IMR-90 (cell line): ENCODE results near the gene PANK2. TPM values are rescaled to one million over a fixed set of nuclear protein-coding genes. Genes with fewer than 3 reads are reported as not detected.

Experiments used
- ATAC-seq: fragments of 200-7000 bp; cut with Tn5 transposase; 2 replicates; pipeline ENCODE4 v1.9.1; 2020; ENCODE audit warnings: low read depth, mild to moderate bottlenecking, moderate library complexity
- BruUV-seq: library from RNA; stranded (reverse); fragments of 400-500 nt; replicated peaks from 2 replicates; lab custom pipeline; 2021; lab: Mats Ljungman, UMichigan
- CTCF ChIA-PET: fragments of 300-600 bp; formaldehyde crosslinking; extraction: SDS; loops from one replicate; lab custom pipeline; 2021; ENCODE audit warnings: antibody characterized with exemption; lab: Yijun Ruan, JAX
- POLR2A ChIA-PET: fragments of 300-600 bp; sonication (Branson Sonifier 250); formaldehyde crosslinking; loops from one replicate; lab custom pipeline; 2022; ENCODE audit warnings: antibody characterized with exemption; ENCODE audit not compliant: unreplicated experiment; lab: Charles Lee
- DNase-seq: peaks from one replicate; pipeline ENCODE4 v3.0.0; 2013
- H2AFZ ChIP-seq: replicated peaks from 2 replicates; pipeline ENCODE3; 2013; ENCODE audit warnings: low read length, mild to moderate bottlenecking; ENCODE audit not compliant: poor library complexity
- H2AK5ac ChIP-seq: 2 replicates; pipeline ENCODE4 v1.6.1; 2013; ENCODE audit warnings: low read depth, low read length, inconsistent platforms
- H2AK9ac ChIP-seq: replicated peaks from 2 replicates; pipeline ENCODE3; 2013; ENCODE audit warnings: mild to moderate bottlenecking, low read depth, low read length, moderate library complexity; ENCODE audit not compliant: poor library complexity
- H2BK120ac ChIP-seq: 2 replicates; pipeline ENCODE4 v1.6.1; 2013; ENCODE audit warnings: low read depth, low read length, inconsistent platforms
- H2BK15ac ChIP-seq: 3 replicates; pipeline ENCODE4 v1.6.1; 2013; ENCODE audit warnings: low read depth, low read length, inconsistent platforms
- H2BK20ac ChIP-seq: 2 replicates; pipeline ENCODE4 v1.6.1; 2013; ENCODE audit warnings: low read depth, mild to moderate bottlenecking, inconsistent platforms, low read length, moderate library complexity
- H2BK5ac ChIP-seq: 2 replicates; pipeline ENCODE4 v1.6.1; 2013; ENCODE audit warnings: mild to moderate bottlenecking, low read depth, low read length, inconsistent platforms; ENCODE audit not compliant: poor library complexity, severe bottlenecking
- H3K14ac ChIP-seq: replicated peaks from 2 replicates; pipeline ENCODE4 v1.6.1; 2013; ENCODE audit warnings: low read depth, low read length, inconsistent platforms
- H3K18ac ChIP-seq: 2 replicates; pipeline ENCODE4 v1.6.1; 2013; ENCODE audit warnings: low read depth, low read length, control low read depth
- H3K23ac ChIP-seq: 2 replicates; pipeline ENCODE4 v1.6.1; 2013; ENCODE audit warnings: low read depth, low read length, inconsistent platforms
- H3K27ac ChIP-seq: 2 replicates; pipeline ENCODE4 v1.5.1; 2013; ENCODE audit warnings: mild to moderate bottlenecking, control low read depth, low read length; ENCODE audit not compliant: insufficient read depth
- H3K27me3 ChIP-seq: 2 replicates; pipeline ENCODE4 v1.6.1; 2013; ENCODE audit warnings: low read length; ENCODE audit not compliant: control insufficient read depth, insufficient read depth
- H3K36me3 ChIP-seq: 2 replicates; pipeline ENCODE4 v1.6.1; 2013; ENCODE audit warnings: low read length, mixed read lengths; ENCODE audit not compliant: control insufficient read depth, insufficient read depth
- H3K4ac ChIP-seq: 2 replicates; pipeline ENCODE4 v1.6.1; 2013; ENCODE audit warnings: low read depth, low read length, inconsistent platforms
- H3K4me1 ChIP-seq: 2 replicates; pipeline ENCODE4 v1.6.1; 2013; ENCODE audit warnings: low read length, mixed read lengths; ENCODE audit not compliant: control insufficient read depth, insufficient read depth
- H3K4me2 ChIP-seq: 2 replicates; pipeline ENCODE4 v1.6.1; 2013; ENCODE audit warnings: low read depth, mild to moderate bottlenecking, control low read depth, low read length, moderate library complexity
- H3K4me3 ChIP-seq: 2 replicates; pipeline ENCODE4 v1.5.1; 2013; ENCODE audit warnings: low read depth, mild to moderate bottlenecking, control low read depth, low read length, moderate library complexity; ENCODE audit not compliant: insufficient read depth
- H3K56ac ChIP-seq: 2 replicates; pipeline ENCODE4 v1.6.1; 2013; ENCODE audit warnings: low read length, inconsistent platforms; ENCODE audit not compliant: insufficient read depth; ENCODE audit errors: extremely low read depth
- H3K79me1 ChIP-seq, 2 experiments: 2 replicates each; pipeline ENCODE4 v1.6.1; 2013; ENCODE audit warnings: low read length in 2 of 2, inconsistent platforms in 1 of 2, low read depth in 1 of 2
- H3K9ac ChIP-seq: 2 replicates; pipeline ENCODE4 v1.6.1; 2013; ENCODE audit warnings: low read depth, low read length, control low read depth
- H3K9me1 ChIP-seq: 2 replicates; pipeline ENCODE4 v1.6.1; 2013; ENCODE audit warnings: low read length, inconsistent platforms; ENCODE audit not compliant: insufficient read depth
- H3K9me3 ChIP-seq: 2 replicates; pipeline ENCODE4 v1.6.1; 2013; ENCODE audit warnings: low read length; ENCODE audit not compliant: control insufficient read depth, insufficient read depth
- H4K20me1 ChIP-seq: 2 replicates; pipeline ENCODE4 v1.6.1; 2013; ENCODE audit warnings: low read length, inconsistent platforms; ENCODE audit not compliant: insufficient read depth
- H4K5ac ChIP-seq: 2 replicates; pipeline ENCODE4 v1.6.1; 2013; ENCODE audit warnings: mild to moderate bottlenecking, low read depth, low read length, control low read depth
- H4K8ac ChIP-seq, 2 experiments: 2 replicates each; pipeline ENCODE4 v1.6.1; 2013; ENCODE audit warnings: low read depth in 2 of 2, low read length in 2 of 2, control low read depth in 1 of 2, inconsistent platforms in 1 of 2
- H4K91ac ChIP-seq: 2 replicates; pipeline ENCODE4 v1.6.1; 2013; ENCODE audit warnings: low read depth, low read length, inconsistent platforms; ENCODE audit not compliant: insufficient read depth
- BHLHE40 ChIP-seq: fragments of 150-350 bp; IDR thresholded peaks from 2 replicates; pipeline ENCODE4 v1.6.1; 2016; ENCODE audit warnings: mild to moderate bottlenecking, low read depth, low read length
- CEBPB ChIP-seq: IDR thresholded peaks from 2 replicates; pipeline ENCODE4 v1.6.1; 2012; ENCODE audit warnings: low read depth, low read length, improper control_type of control experiment
- CHD1 ChIP-seq: IDR thresholded peaks from 2 replicates; pipeline ENCODE4 v1.6.1; 2012; ENCODE audit warnings: low read depth, low read length, improper control_type of control experiment
- MAFK ChIP-seq: IDR thresholded peaks from 2 replicates; pipeline ENCODE4 v1.6.1; 2012; ENCODE audit warnings: low read depth, low read length, improper control_type of control experiment
- NFE2L2 ChIP-seq: fragments of 150-350 bp; IDR thresholded peaks from 2 replicates; pipeline ENCODE4 v1.6.1; 2016; ENCODE audit warnings: low read depth, mild to moderate bottlenecking, low read length
- POLR2A ChIP-seq: IDR thresholded peaks from 2 replicates; pipeline ENCODE4 v1.6.1; 2012; ENCODE audit warnings: mild to moderate bottlenecking, low read depth, low read length
- RAD21 ChIP-seq: IDR thresholded peaks from 2 replicates; pipeline ENCODE4 v1.6.1; 2012; ENCODE audit warnings: low read length, improper control_type of control experiment
- RCOR1 ChIP-seq: IDR thresholded peaks from 2 replicates; pipeline ENCODE4 v1.6.1; 2012; ENCODE audit warnings: mild to moderate bottlenecking, low read length, improper control_type of control experiment; ENCODE audit not compliant: insufficient replicate concordance
- RFX5 ChIP-seq: IDR thresholded peaks from 2 replicates; pipeline ENCODE4 v1.8.0; 2012; ENCODE audit warnings: low read depth, mild to moderate bottlenecking, low read length, moderate library complexity
- USF2 ChIP-seq: fragments of 150-350 bp; IDR thresholded peaks from 2 replicates; pipeline ENCODE4 v1.6.1; 2017; ENCODE audit warnings: mild to moderate bottlenecking, antibody characterized with exemption, low read length, low read depth
- WGBS, 2 experiments: methylation state at CpG; one replicate each; pipeline versions ENCODE4 v1.1.5 to v1.1.7; 2013; ENCODE audit warnings: missing lambda C conversion rate in 2 of 2; ENCODE audit not compliant: insufficient read length in 1 of 2; ENCODE audit errors: extremely low coverage in 2 of 2; 5-methylcytosine and 5-hydroxymethylcytosine counted together
- dilution Hi-C: fragments of 300-500 bp; cut with HindIII; formaldehyde crosslinking; loops from one replicate; pipeline ENCODE4 v1.14.3; 2018; ENCODE audit warnings: low sequenced_read_pairs; ENCODE audit not compliant: unreplicated experiment
- in situ Hi-C: fragments of 300-500 bp; cut with MboI; formaldehyde crosslinking; loops from 3 replicates; pipeline ENCODE4 v1.14.3; 2019; ENCODE audit warnings: low sequenced_read_pairs, inconsistent platforms, mixed read lengths
- intact Hi-C: fragments of 100-400 bp; cut with micrococcal nuclease; formaldehyde crosslinking; loops from 2 replicates; pipeline ENCODE4 v1.10.0; 2022
- polyA plus RNA-seq, 3 experiments: library from polyadenylated mRNA; depleted of rRNA; stranded (reverse); fragments of >200 nt; gene quantifications; 2 replicates each; pipeline ENCODE4 v1.2.3, GENCODE V29; 2012; ENCODE audit warnings: low replicate concordance in 1 of 3
- total RNA-seq: library from RNA; depleted of rRNA; stranded (reverse); fragments of >200 nt; gene quantifications from 2 replicates; pipeline ENCODE4 v1.2.3, GENCODE V29; 2012
- TF ChIP-seq, protein P1 (sequence below): conservative IDR thresholded peaks from 2 replicates; pipeline ENCODE4 v1.5.1; 2012; ENCODE audit warnings: mild to moderate bottlenecking, low read depth, low read length, improper control_type of control experiment
- TF ChIP-seq, protein P2 (sequence below): fragments of 150-350 bp; IDR thresholded peaks from 2 replicates; pipeline ENCODE4 v1.6.1; 2016; ENCODE audit warnings: low read depth, mild to moderate bottlenecking, low read length, moderate library complexity, borderline replicate concordance

The PANK2 gene
- total and polyA plus RNA-seq, 2 of the 4 experiments (the other 2 are of a cell fraction): 17.7 to 28.1 TPM

GRCh38 chr20:3847429-3847940, 41.7 kb upstream of the PANK2 start (continued):
- no peak for TF ChIP-seq USF2
- no peak for TF ChIP-seq RAD21
- TF ChIP-seq NFE2L2: no peak
- no peak for TF ChIP-seq CHD1

DNA sequence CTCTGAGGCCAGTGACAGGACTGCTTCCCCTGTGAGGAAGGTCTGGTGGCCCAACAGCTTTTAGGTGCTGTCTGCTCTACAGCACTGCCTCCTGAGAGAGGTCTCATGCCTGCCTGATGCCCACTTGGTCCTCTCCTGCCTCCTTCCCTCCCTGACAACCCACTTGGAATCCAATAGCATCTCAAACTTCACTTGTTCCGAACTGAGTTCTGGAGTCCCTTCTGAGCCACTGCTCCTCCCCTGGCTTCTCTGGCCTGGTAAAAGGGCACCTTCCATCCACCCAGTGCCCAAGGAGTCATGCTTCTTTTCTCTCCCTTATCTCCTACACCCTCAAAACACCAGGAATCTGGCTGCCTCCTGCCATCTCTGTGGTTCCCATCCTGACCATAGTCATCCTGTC, 40.6 kb upstream of the PANK2 start:
- peaks cover 13% of the 10 kb centered on the region for H4K20me1 ChIP-seq
- H2BK120ac ChIP-seq: no peak overlapping the region
- BruUV-seq: no TSS peak
- H3K27ac ChIP-seq: no peak overlapping the region
- peak overlapping the region; percentile 58 for H2AK9ac ChIP-seq
- H2BK20ac ChIP-seq: no peak overlapping the region
- no peak overlapping the region for H3K9ac ChIP-seq
- peaks cover 34 to 52% of the 10 kb centered on the region in 2 experiments for H3K79me1 ChIP-seq
- no peak overlapping the region for H4K91ac ChIP-seq
- H3K4me1 ChIP-seq: peaks cover 6% of the 10 kb centered on the region
- no peak overlapping the region for H2BK5ac ChIP-seq
- ATAC-seq (no peak), DNase-seq (no peak)
- no peak overlapping the region for H4K8ac ChIP-seq
- peaks cover 18% of the 10 kb centered on the region for H3K9me1 ChIP-seq
- H2AK5ac ChIP-seq: no peak overlapping the region
- H3K36me3 ChIP-seq: peaks cover 6% of the 10 kb centered on the region
- H2AFZ ChIP-seq: no peak overlapping the region
- POLR2A ChIA-PET: interaction anchor here (0.6 kb wide), 1 partner anchor 451 kb away, joined by 4 read pairs; no protein-coding TSS in a partner anchor
- peak overlapping the region; percentile 61 for H3K23ac ChIP-seq
- no peak overlapping the region for H3K56ac ChIP-seq
- CTCF ChIA-PET: interaction anchor here (0.6 kb wide), 1 partner anchor 32 kb away, joined by 5 read pairs; no protein-coding TSS in a partner anchor
- H3K9me3 ChIP-seq: no peaks in the 10 kb centered on the region
- no peak overlapping the region for H3K4me3 ChIP-seq
- H4K5ac ChIP-seq: no peak overlapping the region; the same call in 1 of the 2 replicates
- in situ Hi-C loops: no loop called here
- no peaks in the 10 kb centered on the region for H3K27me3 ChIP-seq
- H3K4ac ChIP-seq: no peak overlapping the region
- no peak overlapping the region for H2BK15ac ChIP-seq
- no peak overlapping the region for H3K4me2 ChIP-seq
- H3K18ac ChIP-seq: no peak overlapping the region
- WGBS, 2 experiments: no CpG with 5 or more reads among the region's 1 CpG
- dilution Hi-C loops: no loop called here
- intact Hi-C loops: no loop called here
- no peak overlapping the region for H3K14ac ChIP-seq
- no peak for TF ChIP-seq CEBPB
- TF ChIP-seq RCOR1: no peak
- no peak for TF ChIP-seq USF2
- no peak for TF ChIP-seq POLR2A
- TF ChIP-seq, protein P1, sequence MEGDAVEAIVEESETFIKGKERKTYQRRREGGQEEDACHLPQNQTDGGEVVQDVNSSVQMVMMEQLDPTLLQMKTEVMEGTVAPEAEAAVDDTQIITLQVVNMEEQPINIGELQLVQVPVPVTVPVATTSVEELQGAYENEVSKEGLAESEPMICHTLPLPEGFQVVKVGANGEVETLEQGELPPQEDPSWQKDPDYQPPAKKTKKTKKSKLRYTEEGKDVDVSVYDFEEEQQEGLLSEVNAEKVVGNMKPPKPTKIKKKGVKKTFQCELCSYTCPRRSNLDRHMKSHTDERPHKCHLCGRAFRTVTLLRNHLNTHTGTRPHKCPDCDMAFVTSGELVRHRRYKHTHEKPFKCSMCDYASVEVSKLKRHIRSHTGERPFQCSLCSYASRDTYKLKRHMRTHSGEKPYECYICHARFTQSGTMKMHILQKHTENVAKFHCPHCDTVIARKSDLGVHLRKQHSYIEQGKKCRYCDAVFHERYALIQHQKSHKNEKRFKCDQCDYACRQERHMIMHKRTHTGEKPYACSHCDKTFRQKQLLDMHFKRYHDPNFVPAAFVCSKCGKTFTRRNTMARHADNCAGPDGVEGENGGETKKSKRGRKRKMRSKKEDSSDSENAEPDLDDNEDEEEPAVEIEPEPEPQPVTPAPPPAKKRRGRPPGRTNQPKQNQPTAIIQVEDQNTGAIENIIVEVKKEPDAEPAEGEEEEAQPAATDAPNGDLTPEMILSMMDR: no peak
- TF ChIP-seq RFX5: no peak
- no peak for TF ChIP-seq MAFK
- TF ChIP-seq CHD1: no peak
- TF ChIP-seq, protein P2, sequence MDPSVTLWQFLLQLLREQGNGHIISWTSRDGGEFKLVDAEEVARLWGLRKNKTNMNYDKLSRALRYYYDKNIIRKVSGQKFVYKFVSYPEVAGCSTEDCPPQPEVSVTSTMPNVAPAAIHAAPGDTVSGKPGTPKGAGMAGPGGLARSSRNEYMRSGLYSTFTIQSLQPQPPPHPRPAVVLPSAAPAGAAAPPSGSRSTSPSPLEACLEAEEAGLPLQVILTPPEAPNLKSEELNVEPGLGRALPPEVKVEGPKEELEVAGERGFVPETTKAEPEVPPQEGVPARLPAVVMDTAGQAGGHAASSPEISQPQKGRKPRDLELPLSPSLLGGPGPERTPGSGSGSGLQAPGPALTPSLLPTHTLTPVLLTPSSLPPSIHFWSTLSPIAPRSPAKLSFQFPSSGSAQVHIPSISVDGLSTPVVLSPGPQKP: no peak
- TF ChIP-seq BHLHE40: no peak
